Endothelial cell of umbilical vein (primary cell): ENCODE measurements around the gene HAGH. TPM values are rescaled to one million over a fixed set of nuclear protein-coding genes. Genes with fewer than 3 reads are reported as not detected.

ENCODE experiments used
- BruUV-seq: library from RNA; stranded (reverse); fragments of 400-500 nt; replicated peaks from 2 replicates; lab custom pipeline; 2021; lab: Mats Ljungman, UMichigan
- CTCF ChIA-PET: fragments of 300-600, 350-600 bp; sonication (Branson Sonifier 250); formaldehyde crosslinking; loops from one replicate; lab custom pipeline; 2021; ENCODE audit warnings: antibody characterized with exemption, inconsistent platforms; lab: Charles Lee
- POLR2A ChIA-PET: fragments of 300-600, 350-600 bp; sonication (Branson Sonifier 250); formaldehyde crosslinking; loops from one replicate; lab custom pipeline; 2021; ENCODE audit warnings: antibody characterized with exemption, inconsistent platforms; lab: Charles Lee
- DNase-seq: peaks from one replicate; pipeline ENCODE4 v3.0.0-alpha.2; 2011; ENCODE audit warnings: low read depth, low spot score
- FAIRE-seq: peaks from 2 replicates; lab custom pipeline; 2011; peaks lifted over from hg19 to GRCh38; lab: Jason Lieb, UNC
- H2AFZ ChIP-seq: 2 replicates; pipeline ENCODE4 v1.6.0; 2012; ENCODE audit warnings: low read depth, low read length, control low read depth, inconsistent platforms
- H3K27ac ChIP-seq: 2 replicates; pipeline ENCODE4 v1.5.1; 2011; ENCODE audit warnings: low read depth, mild to moderate bottlenecking, control low read depth, low read length, moderate library complexity; ENCODE audit not compliant: insufficient read depth
- H3K27me3 ChIP-seq, 2 experiments: 2 replicates each; pipeline versions ENCODE4 v1.6.0 to v1.6.1; 2011; ENCODE audit warnings: low read length in 2 of 2, mixed read lengths in 1 of 2; ENCODE audit not compliant: control insufficient read depth in 2 of 2, insufficient read depth in 2 of 2
- H3K36me3 ChIP-seq, 2 experiments: 2 replicates in 1 of 2; 3 replicates in 1 of 2; pipeline ENCODE4 v1.5.1; 2011; ENCODE audit warnings: low read length in 2 of 2, mild to moderate bottlenecking in 1 of 2, moderate library complexity in 1 of 2; ENCODE audit not compliant: control insufficient read depth in 2 of 2, insufficient read depth in 2 of 2; ENCODE audit errors: extremely low read depth in 1 of 2
- H3K4me1 ChIP-seq: 3 replicates; pipeline ENCODE4 v1.5.1; 2011; ENCODE audit warnings: mild to moderate bottlenecking, low read length; ENCODE audit not compliant: control insufficient read depth, insufficient read depth; ENCODE audit errors: extremely low read depth
- H3K4me2 ChIP-seq: 2 replicates; pipeline ENCODE4 v1.6.1; 2011; ENCODE audit warnings: low read length, control low read depth, mixed read lengths; ENCODE audit not compliant: insufficient read depth
- H3K4me3 ChIP-seq, 3 experiments: fragments of 200-600 bp in 1 of 3; sonication (generic), shearing (Covaris generic) in 1 of 3; replicated peaks in 1 of 3; 2 replicates each; pipeline ENCODE4 v1.5.1; 2011 to 2016; ENCODE audit warnings: control low read depth in 3 of 3, low read length in 3 of 3, mild to moderate bottlenecking in 2 of 3, inconsistent platforms in 1 of 3, low read depth in 1 of 3, moderate library complexity in 1 of 3; ENCODE audit not compliant: insufficient read depth in 1 of 3
- H3K79me2 ChIP-seq: 2 replicates; pipeline ENCODE4 v1.6.0; 2012; ENCODE audit warnings: low read length, inconsistent platforms; ENCODE audit not compliant: control insufficient read depth, insufficient read depth
- H3K9ac ChIP-seq: replicated peaks from 2 replicates; pipeline ENCODE3; 2011; ENCODE audit warnings: low read length, control low read depth; ENCODE audit not compliant: insufficient read depth; ENCODE audit errors: extremely low read depth
- H3K9me1 ChIP-seq: replicated peaks from 3 replicates; pipeline ENCODE4 v1.6.0; 2011; ENCODE audit warnings: mild to moderate bottlenecking, low read length; ENCODE audit not compliant: control insufficient read depth, insufficient read depth; ENCODE audit errors: extremely low read depth
- H3K9me3 ChIP-seq: replicated peaks from 2 replicates; pipeline ENCODE4 v1.5.1; 2012; ENCODE audit warnings: low read length, inconsistent platforms; ENCODE audit not compliant: control insufficient read depth, insufficient read depth
- H4K20me1 ChIP-seq: replicated peaks from 2 replicates; pipeline ENCODE3; 2011; ENCODE audit warnings: mild to moderate bottlenecking, low read length; ENCODE audit not compliant: control insufficient read depth, insufficient read depth; ENCODE audit errors: extremely low read depth
- CTCF ChIP-seq, 2 donors: IDR thresholded peaks; 1 replicate in 1 of 2; 2 replicates in 1 of 2; pipeline ENCODE4 v1.5.1; 2011; ENCODE audit warnings: low read length in 2 of 2, mild to moderate bottlenecking in 2 of 2, moderate library complexity in 2 of 2, control low read depth in 1 of 2, inconsistent platforms in 1 of 2, low read depth in 1 of 2; ENCODE audit not compliant: insufficient read depth in 1 of 2; ENCODE audit errors: extremely low read depth in 1 of 2
- FOS ChIP-seq: IDR thresholded peaks from 2 replicates; pipeline ENCODE4 v1.6.1; 2011; ENCODE audit warnings: mild to moderate bottlenecking, low read length, moderate library complexity, borderline replicate concordance; ENCODE audit not compliant: insufficient read depth
- MAX ChIP-seq: IDR thresholded peaks from 2 replicates; pipeline ENCODE4 v1.6.1; 2011; ENCODE audit not compliant: insufficient read depth, insufficient read length
- POLR2AphosphoS5 ChIP-seq: IDR thresholded peaks from 2 replicates; pipeline ENCODE4 v1.6.1; 2012; ENCODE audit warnings: low read depth, mild to moderate bottlenecking, control low read depth, low read length, moderate library complexity; ENCODE audit not compliant: insufficient read depth
- dilution Hi-C: fragments of 300-500 bp; cut with MboI; formaldehyde crosslinking; loops from one replicate; pipeline ENCODE4 v1.15.0; 2019; ENCODE audit warnings: low sequenced_read_pairs; ENCODE audit not compliant: extremely low pct_ligation_motif_present
- intact Hi-C: fragments of 100-400 bp; cut with micrococcal nuclease; formaldehyde crosslinking; loops from one replicate; pipeline ENCODE4 v1.10.0; 2022
- polyA plus RNA-seq, 4 experiments: library from polyadenylated mRNA; depleted of rRNA in 3 of 4; stranded (reverse) in 3 of 4; unstranded in 1 of 4; fragments of >200 nt; gene quantifications; 2 replicates each; pipeline versions ENCODE4 v1.2.1 to v1.2.3, GENCODE V29; 2011 to 2012; ENCODE audit warnings: missing spikeins in 1 of 4
- total RNA-seq: library from RNA; stranded (reverse); gene quantifications from 2 replicates; pipeline ENCODE4 v1.2.3, GENCODE V29; 2021

Gene HAGH
- total and polyA plus RNA-seq, 2 donors (not counting 3 experiments of a cell fraction or from before 2014, with no cell fraction given), result 54.3 to 84.2 TPM

GRCh38 chr16:1828645-1829410 lies 2.2 kb upstream of the HAGH start:
- H3K9me1 ChIP-seq, result no peaks in the 10 kb centered on the region
- peak overlapping the region in 1 of 3 experiments; percentile 75 for H3K4me3 ChIP-seq
- H3K9ac ChIP-seq, result no peak overlapping the region
- peaks cover 22% of the 10 kb centered on the region for H3K79me2 ChIP-seq
- peaks cover 20% of the 10 kb centered on the region for H3K4me1 ChIP-seq
- POLR2A ChIA-PET, result no interaction called here
- no peak overlapping the region for H2AFZ ChIP-seq
- DNase-seq (no peak), FAIRE-seq (no peak)
- BruUV-seq, result no TSS peak
- TF ChIP-seq FOS, result no peak
- no peak for TF ChIP-seq CTCF (IDR thresholded peaks at IDR 0.05; ENCODE audit: extremely low read depth in 1 of 2, insufficient read depth in 1 of 2, low read depth in 1 of 2, low read length in 2 of 2)
- no peak for TF ChIP-seq POLR2AphosphoS5
- TF ChIP-seq MAX, result no peak
- H3K27me3 ChIP-seq, result no peaks in the 10 kb centered on the region
- dilution Hi-C loops (no loop called here), intact Hi-C loops (no loop called here)
- CTCF ChIA-PET, result interaction anchor here (1.1 kb wide), 1 partner anchor 12 kb away, joined by 4 read pairs; no protein-coding TSS in a partner anchor
- no peaks in the 10 kb centered on the region for H4K20me1 ChIP-seq
- H3K9me3 ChIP-seq, result no peaks in the 10 kb centered on the region
- no peak overlapping the region for H3K27ac ChIP-seq
- H3K36me3 ChIP-seq, result peaks cover 0 to 2% of the 10 kb centered on the region in 2 experiments
- peak overlapping the region; percentile 81 for H3K4me2 ChIP-seq
